HFF-Myc (cell line): ENCODE data around the gene PNMA6A.

Experiments
- DNase-seq: peaks from one replicate; pipeline ENCODE4 v3.0.0-alpha.2; 2011; ENCODE audit warnings: low read depth; ENCODE audit errors: extremely low read depth
- H3K4me3 ChIP-seq: replicated peaks from 2 replicates; pipeline ENCODE4 v1.5.1; 2011; ENCODE audit warnings: low read depth, mild to moderate bottlenecking, control low read depth, low read length
- TF ChIP-seq, protein P1 (sequence below): IDR thresholded peaks from 2 replicates; pipeline ENCODE4 v1.5.1; 2012; ENCODE audit warnings: mild to moderate bottlenecking, low read depth, low read length, control low read depth; ENCODE audit errors: missing control alignments

PNMA6A gene

DNA sequence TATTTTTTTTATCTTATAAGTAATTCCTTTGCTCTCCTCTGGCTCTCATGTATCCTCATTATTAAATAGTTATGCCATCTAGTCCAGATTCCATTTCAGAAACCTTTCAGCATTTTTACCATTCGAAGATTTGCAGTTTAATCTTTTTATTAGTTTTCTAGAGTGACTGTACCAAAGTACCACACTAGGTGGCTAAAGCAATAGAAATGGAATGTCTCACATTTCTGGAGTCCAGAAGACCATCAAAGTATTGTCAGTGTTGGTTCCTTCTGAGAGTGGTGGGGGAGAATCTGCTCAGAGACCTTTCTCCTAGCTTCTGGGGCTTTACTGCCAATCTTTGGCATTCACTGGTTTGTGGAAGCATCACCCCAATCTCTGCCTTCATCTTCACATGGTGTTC lies 19.7 kb upstream of the PNMA6A start:
- TF ChIP-seq, protein P1, sequence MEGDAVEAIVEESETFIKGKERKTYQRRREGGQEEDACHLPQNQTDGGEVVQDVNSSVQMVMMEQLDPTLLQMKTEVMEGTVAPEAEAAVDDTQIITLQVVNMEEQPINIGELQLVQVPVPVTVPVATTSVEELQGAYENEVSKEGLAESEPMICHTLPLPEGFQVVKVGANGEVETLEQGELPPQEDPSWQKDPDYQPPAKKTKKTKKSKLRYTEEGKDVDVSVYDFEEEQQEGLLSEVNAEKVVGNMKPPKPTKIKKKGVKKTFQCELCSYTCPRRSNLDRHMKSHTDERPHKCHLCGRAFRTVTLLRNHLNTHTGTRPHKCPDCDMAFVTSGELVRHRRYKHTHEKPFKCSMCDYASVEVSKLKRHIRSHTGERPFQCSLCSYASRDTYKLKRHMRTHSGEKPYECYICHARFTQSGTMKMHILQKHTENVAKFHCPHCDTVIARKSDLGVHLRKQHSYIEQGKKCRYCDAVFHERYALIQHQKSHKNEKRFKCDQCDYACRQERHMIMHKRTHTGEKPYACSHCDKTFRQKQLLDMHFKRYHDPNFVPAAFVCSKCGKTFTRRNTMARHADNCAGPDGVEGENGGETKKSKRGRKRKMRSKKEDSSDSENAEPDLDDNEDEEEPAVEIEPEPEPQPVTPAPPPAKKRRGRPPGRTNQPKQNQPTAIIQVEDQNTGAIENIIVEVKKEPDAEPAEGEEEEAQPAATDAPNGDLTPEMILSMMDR, result no peak
- DNase-seq, result no peak
- no peak overlapping the region for H3K4me3 ChIP-seq

DNA sequence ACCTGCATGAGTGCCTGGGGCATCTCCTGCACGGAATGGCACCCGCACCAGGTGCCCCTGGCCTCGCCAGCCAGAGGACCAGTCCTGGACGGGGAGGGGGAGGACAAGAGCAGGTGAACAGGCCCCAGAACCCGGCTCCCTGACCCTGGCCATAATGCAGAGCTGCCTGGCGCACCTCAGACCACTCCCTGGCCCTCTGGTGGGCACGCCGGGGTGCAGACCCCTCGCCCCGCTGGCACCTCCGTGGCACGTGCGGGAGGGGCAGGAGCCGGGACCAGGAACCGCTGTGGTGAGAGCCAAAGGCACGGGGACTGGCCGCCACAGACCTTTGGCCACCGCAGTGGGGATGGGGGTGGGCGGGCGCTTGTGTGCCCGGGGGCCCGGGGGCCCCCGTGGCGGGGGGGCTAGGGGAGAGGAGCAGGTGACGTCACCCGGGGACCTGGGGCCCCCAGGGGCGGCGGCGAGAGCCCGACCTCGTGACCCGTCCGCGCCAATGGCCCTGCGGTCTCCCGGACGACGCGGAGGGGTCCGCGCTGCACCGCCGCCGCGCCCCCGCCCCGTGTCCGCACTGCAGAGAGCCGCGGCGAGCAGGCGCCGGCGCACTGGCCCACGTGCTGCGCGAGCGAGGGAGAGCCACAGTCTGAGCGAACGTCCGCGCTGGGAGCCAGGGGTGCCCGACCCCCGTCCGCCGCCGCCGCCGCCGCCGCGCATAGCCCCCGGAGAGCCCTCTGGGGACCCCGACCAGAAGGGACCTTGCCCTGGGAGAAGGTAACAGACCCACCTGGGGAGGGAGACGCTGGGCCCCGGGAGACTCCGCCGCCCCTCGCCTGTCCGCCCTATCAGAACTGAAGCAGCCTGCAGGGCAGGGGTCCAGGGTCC lies 16.1 kb upstream of the PNMA6A start, which contains the start of gene PNMA3:
Gene PNMA3, plus strand, starts transcription at position 600 of the 879 bp plus-strand sequence. CDS start 586 bp downstream, outside the sequence.
- H3K4me3 ChIP-seq, result no peak within 1 kb of the TSS
- no peak for DNase-seq
- TF ChIP-seq, protein P1, result no peak

GRCh38 chrX:153057281-153057680 lies 15.0 kb upstream of the PNMA6A start:
- no peak overlapping the region for H3K4me3 ChIP-seq
- no peak for DNase-seq
- TF ChIP-seq, protein P1, result no peak

DNA sequence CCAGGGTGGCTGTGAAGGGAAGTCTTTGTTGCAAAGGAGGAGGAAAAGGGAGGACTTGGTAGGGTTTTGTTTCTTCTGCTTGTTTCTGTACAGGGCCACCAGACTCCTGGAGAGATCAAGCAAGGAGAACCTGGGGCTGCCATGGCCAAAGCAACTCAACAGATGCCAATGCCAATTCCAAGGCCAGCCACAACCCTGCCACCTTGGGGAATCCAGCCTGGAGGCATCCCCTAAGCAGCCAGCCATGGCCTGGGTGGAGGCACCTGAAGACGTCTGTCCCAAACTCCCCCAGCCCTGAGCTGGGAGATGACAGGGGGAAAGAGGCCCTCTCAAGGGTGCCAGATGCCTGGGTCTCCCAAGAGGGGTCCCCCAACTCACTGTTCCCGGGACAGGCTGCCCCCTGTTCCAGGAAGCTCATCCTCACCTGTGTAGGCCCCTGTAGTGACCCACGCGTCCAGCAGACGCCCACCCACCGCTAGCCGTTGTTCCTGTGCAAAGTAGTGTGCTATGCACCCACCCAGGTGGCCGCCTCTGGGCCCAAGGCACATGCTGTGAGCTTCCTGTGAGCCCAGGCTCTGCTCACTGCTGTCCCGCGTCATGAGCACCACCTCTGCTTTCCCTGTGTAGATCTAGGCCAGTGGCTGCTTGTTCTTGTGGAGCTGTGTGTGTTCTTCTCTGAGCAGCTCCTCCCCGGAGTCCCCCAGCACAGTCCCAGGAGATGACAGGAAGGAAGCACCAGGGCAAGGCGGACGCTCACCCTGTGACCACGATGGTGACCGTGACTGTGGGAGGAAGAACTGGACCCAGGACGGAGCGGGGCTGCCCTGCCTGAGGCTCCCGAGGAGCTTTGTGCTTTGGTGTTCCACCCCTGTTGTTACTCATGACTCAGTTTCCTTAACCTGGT lies 12.8 kb upstream of the PNMA6A start:
- TF ChIP-seq, protein P1, result no peak
- no peak for DNase-seq
- H3K4me3 ChIP-seq, result no peak overlapping the region

DNA sequence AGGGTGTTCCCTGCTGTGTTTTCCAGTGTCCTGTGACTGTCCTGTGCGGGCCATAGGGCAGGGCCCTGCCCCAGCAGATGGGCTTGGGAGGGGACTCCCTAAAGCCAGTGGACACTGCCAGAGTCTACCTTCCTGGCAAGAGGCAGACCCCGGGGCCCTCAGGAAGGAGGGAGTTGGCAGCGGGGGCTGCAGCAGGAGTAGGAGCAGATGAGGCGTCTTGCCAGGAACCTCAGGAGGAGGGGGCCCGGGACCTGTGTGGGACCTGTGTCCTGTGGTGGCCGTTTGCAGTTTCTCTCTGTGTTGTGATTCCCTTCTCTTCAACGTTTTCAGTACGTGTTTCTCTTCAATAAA lies 12.2 kb upstream of the PNMA6A start:
- H3K4me3 ChIP-seq, result no peak overlapping the region
- TF ChIP-seq, protein P1, result no peak
- no peak for DNase-seq

DNA sequence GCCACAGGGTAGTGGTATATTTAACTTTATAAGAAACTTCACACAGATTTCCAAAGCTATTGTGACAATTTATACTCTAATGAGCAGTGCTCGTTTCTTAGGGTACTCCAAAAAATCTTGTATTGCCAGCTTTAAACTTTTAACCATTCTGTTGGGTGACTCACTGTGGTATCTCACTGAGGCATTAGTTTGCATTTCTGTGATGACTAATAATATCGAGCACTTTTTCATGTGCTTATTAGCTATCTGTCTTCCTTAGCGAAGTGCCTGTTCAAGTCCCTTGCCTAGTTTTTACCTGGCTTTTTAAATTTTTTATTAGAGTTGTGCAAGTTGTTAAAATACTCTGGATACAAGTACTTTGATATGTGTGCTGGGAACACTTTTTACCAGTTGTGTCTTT lies 10.5 kb upstream of the PNMA6A start:
- TF ChIP-seq, protein P1, result no peak
- DNase-seq, result no peak
- H3K4me3 ChIP-seq, result no peak overlapping the region
